H9 (cell line): ENCODE data around the gene SYT9. TPM values are rescaled to one million over a fixed set of nuclear protein-coding genes. Genes with fewer than 3 reads are reported as not detected.

Experiments
- DNase-seq: peaks from one replicate; pipeline ENCODE4 v3.0.0-alpha.2; 2017
- H2AFZ ChIP-seq: one replicate; pipeline ENCODE4 v1.6.1; 2013; ENCODE audit warnings: mild to moderate bottlenecking, low read length, control low read depth, moderate library complexity
- H2AK5ac ChIP-seq: 2 replicates; pipeline ENCODE4 v1.6.1; 2013; ENCODE audit warnings: low read length, control low read depth, mixed read lengths; ENCODE audit not compliant: insufficient read length
- H2BK120ac ChIP-seq: one replicate; pipeline ENCODE4 v1.6.1; 2013; ENCODE audit warnings: low read depth, mild to moderate bottlenecking, low read length, control low read depth, inconsistent platforms; ENCODE audit not compliant: poor library complexity, severe bottlenecking
- H2BK12ac ChIP-seq: 2 replicates; pipeline ENCODE4 v1.6.1; 2013; ENCODE audit warnings: low read length, control low read depth, mixed read lengths, low read depth; ENCODE audit not compliant: insufficient read length
- H2BK15ac ChIP-seq: 2 replicates; pipeline ENCODE4 v1.6.1; 2013; ENCODE audit warnings: low read depth, low read length, control low read depth
- H2BK20ac ChIP-seq: one replicate; pipeline ENCODE4 v1.6.1; 2013; ENCODE audit warnings: low read depth, mild to moderate bottlenecking, low read length, control low read depth, inconsistent platforms; ENCODE audit not compliant: poor library complexity, severe bottlenecking
- H2BK5ac ChIP-seq: 2 replicates; pipeline ENCODE4 v1.6.1; 2013; ENCODE audit warnings: low read length, control low read depth, mixed read lengths; ENCODE audit not compliant: insufficient read length
- H3K14ac ChIP-seq: 2 replicates; pipeline ENCODE4 v1.6.1; 2013; ENCODE audit warnings: low read length, control low read depth; ENCODE audit not compliant: insufficient read depth
- H3K18ac ChIP-seq: 2 replicates; pipeline ENCODE4 v1.6.1; 2013; ENCODE audit warnings: low read depth, mild to moderate bottlenecking, mixed read lengths, low read length, control low read depth; ENCODE audit not compliant: insufficient read length
- H3K23ac ChIP-seq: 2 replicates; pipeline ENCODE4 v1.6.1; 2013; ENCODE audit warnings: low read length, control low read depth, mixed read lengths, low read depth; ENCODE audit not compliant: insufficient read length
- H3K23me2 ChIP-seq: 2 replicates; pipeline ENCODE4 v1.6.1; 2013; ENCODE audit warnings: low read depth, mild to moderate bottlenecking, mixed read lengths, low read length, control low read depth; ENCODE audit not compliant: insufficient read length, poor library complexity, severe bottlenecking
- H3K27ac ChIP-seq: 2 replicates; pipeline ENCODE4 v1.5.1; 2013; ENCODE audit warnings: low read length, control low read depth, mixed read lengths, low read depth; ENCODE audit not compliant: insufficient read length
- H3K27me3 ChIP-seq: 2 replicates; pipeline ENCODE4 v1.6.1; 2013; ENCODE audit warnings: low read length, control low read depth, inconsistent platforms; ENCODE audit not compliant: insufficient read depth
- H3K4ac ChIP-seq: 2 replicates; pipeline ENCODE4 v1.6.1; 2013; ENCODE audit warnings: low read depth, mild to moderate bottlenecking, control low read depth, inconsistent platforms, low read length, moderate library complexity
- H3K4me1 ChIP-seq: 2 replicates; pipeline ENCODE4 v1.6.1; 2013; ENCODE audit warnings: low read length, control low read depth, inconsistent platforms; ENCODE audit not compliant: insufficient read depth
- H3K4me2 ChIP-seq: 2 replicates; pipeline ENCODE4 v1.6.1; 2013; ENCODE audit warnings: low read length, control low read depth, mixed read lengths; ENCODE audit not compliant: insufficient read length, insufficient read depth
- H3K56ac ChIP-seq: 2 replicates; pipeline ENCODE4 v1.6.1; 2013; ENCODE audit warnings: low read depth, mild to moderate bottlenecking, mixed read lengths, low read length, control low read depth; ENCODE audit not compliant: insufficient read length
- H3K79me1 ChIP-seq: 2 replicates; pipeline ENCODE4 v1.6.1; 2013; ENCODE audit warnings: low read depth, mild to moderate bottlenecking, moderate library complexity, low read length, control low read depth, inconsistent platforms; ENCODE audit not compliant: insufficient read depth, poor library complexity, severe bottlenecking
- H3K79me2 ChIP-seq: 2 replicates; pipeline ENCODE4 v1.6.1; 2013; ENCODE audit warnings: low read length, control low read depth, inconsistent platforms; ENCODE audit not compliant: insufficient read depth
- H3K9ac ChIP-seq: 2 replicates; pipeline ENCODE4 v1.6.1; 2013; ENCODE audit warnings: low read length, control low read depth, mixed read lengths; ENCODE audit not compliant: insufficient read length; ENCODE audit errors: extremely low read depth
- H3K9me3 ChIP-seq: one replicate; pipeline ENCODE4 v1.6.1; 2013; ENCODE audit warnings: low read depth, low read length, inconsistent platforms; ENCODE audit not compliant: control insufficient read depth
- H3T11ph ChIP-seq: one replicate; pipeline ENCODE4 v1.6.1; 2013; ENCODE audit warnings: mild to moderate bottlenecking, low read length, control low read depth, inconsistent platforms
- H4K20me1 ChIP-seq: one replicate; pipeline ENCODE4 v1.6.1; 2013; ENCODE audit not compliant: control insufficient read depth, insufficient read length, insufficient read depth
- H4K5ac ChIP-seq: 2 replicates; pipeline ENCODE4 v1.6.1; 2013; ENCODE audit warnings: low read depth, mild to moderate bottlenecking, mixed read lengths, low read length, control low read depth; ENCODE audit not compliant: insufficient read length
- H4K8ac ChIP-seq: replicated peaks from 2 replicates; pipeline ENCODE4 v1.6.1; 2013; ENCODE audit warnings: low read length, control low read depth, mixed read lengths, low read depth; ENCODE audit not compliant: insufficient read length
- H4K91ac ChIP-seq: 2 replicates; pipeline ENCODE4 v1.6.1; 2013; ENCODE audit warnings: low read depth, mild to moderate bottlenecking, moderate library complexity, mixed read lengths, low read length, control low read depth; ENCODE audit not compliant: insufficient read length
- H3K27ac Mint-ChIP-seq, 3 experiments: 2 replicates in 2 of 3; 3 replicates in 1 of 3; pipeline ENCODE4 v1.8.0; 2020 to 2021; ENCODE audit warnings: mixed read lengths in 3 of 3, mild to moderate bottlenecking in 1 of 3, moderate library complexity in 1 of 3
- H3K27me3 Mint-ChIP-seq: 2 replicates; pipeline ENCODE4 v1.8.0; 2021; ENCODE audit warnings: low read depth, mild to moderate bottlenecking, moderate library complexity, mixed read lengths
- H3K36me3 Mint-ChIP-seq, 3 experiments: 2 replicates in 2 of 3; 3 replicates in 1 of 3; pipeline ENCODE4 v1.8.0; 2020 to 2021; ENCODE audit warnings: low read depth in 3 of 3, mixed read lengths in 3 of 3; ENCODE audit not compliant: insufficient read depth in 1 of 3
- H3K4me1 Mint-ChIP-seq, 2 experiments: 2 replicates each; pipeline ENCODE4 v1.8.0; 2020; ENCODE audit warnings: mixed read lengths in 2 of 2
- H3K4me3 Mint-ChIP-seq, 2 experiments: 2 replicates in 1 of 2; 3 replicates in 1 of 2; pipeline ENCODE4 v1.8.0; 2020 to 2021; ENCODE audit warnings: mild to moderate bottlenecking in 2 of 2, mixed read lengths in 2 of 2, moderate library complexity in 1 of 2
- H3K9me3 Mint-ChIP-seq, 2 experiments: 2 replicates in 1 of 2; 3 replicates in 1 of 2; pipeline ENCODE4 v1.8.0; 2020; ENCODE audit warnings: mild to moderate bottlenecking in 2 of 2, mixed read lengths in 2 of 2, moderate library complexity in 1 of 2
- total RNA-seq: library from RNA; stranded (reverse); gene quantifications from 2 replicates; pipeline ENCODE4 v1.2.1, GENCODE V29; 2021
- TF ChIP-seq, protein P1 (sequence below): fragments of 200-600 bp; sonication (generic); conservative IDR thresholded peaks from 3 replicates; pipeline ENCODE4 v1.8.0; 2021; ENCODE audit warnings: antibody characterized with exemption, mild to moderate bottlenecking

SYT9 gene
- total RNA-seq, 1 experiment from 2014 or later = 0.63 TPM

- H4K8ac ChIP-seq = no peak overlapping the region
- H2BK15ac ChIP-seq = no peak overlapping the region
- no peaks in the 10 kb centered on the region for H3K36me3 Mint-ChIP-seq
- H2BK120ac ChIP-seq = no peak overlapping the region
- no peak overlapping the region for H3T11ph ChIP-seq
- H4K91ac ChIP-seq = no peak overlapping the region
- peaks cover 2% of the 10 kb centered on the region for H3K23me2 ChIP-seq
- no peak overlapping the region for H3K23ac ChIP-seq
- no peaks in the 10 kb centered on the region for H3K79me1 ChIP-seq
- H3K18ac ChIP-seq = no peak overlapping the region
- H3K56ac ChIP-seq = no peak overlapping the region
- no peak overlapping the region for H4K5ac ChIP-seq
- H3K9ac ChIP-seq = no peak overlapping the region
- TF ChIP-seq, protein P1, sequence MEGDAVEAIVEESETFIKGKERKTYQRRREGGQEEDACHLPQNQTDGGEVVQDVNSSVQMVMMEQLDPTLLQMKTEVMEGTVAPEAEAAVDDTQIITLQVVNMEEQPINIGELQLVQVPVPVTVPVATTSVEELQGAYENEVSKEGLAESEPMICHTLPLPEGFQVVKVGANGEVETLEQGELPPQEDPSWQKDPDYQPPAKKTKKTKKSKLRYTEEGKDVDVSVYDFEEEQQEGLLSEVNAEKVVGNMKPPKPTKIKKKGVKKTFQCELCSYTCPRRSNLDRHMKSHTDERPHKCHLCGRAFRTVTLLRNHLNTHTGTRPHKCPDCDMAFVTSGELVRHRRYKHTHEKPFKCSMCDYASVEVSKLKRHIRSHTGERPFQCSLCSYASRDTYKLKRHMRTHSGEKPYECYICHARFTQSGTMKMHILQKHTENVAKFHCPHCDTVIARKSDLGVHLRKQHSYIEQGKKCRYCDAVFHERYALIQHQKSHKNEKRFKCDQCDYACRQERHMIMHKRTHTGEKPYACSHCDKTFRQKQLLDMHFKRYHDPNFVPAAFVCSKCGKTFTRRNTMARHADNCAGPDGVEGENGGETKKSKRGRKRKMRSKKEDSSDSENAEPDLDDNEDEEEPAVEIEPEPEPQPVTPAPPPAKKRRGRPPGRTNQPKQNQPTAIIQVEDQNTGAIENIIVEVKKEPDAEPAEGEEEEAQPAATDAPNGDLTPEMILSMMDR = no peak
- no peaks in the 10 kb centered on the region for H3K9me3 Mint-ChIP-seq
- no peaks in the 10 kb centered on the region for H3K79me2 ChIP-seq
- H3K14ac ChIP-seq = no peak overlapping the region
- H4K20me1 ChIP-seq = no peaks in the 10 kb centered on the region
- no peak overlapping the region for H2BK20ac ChIP-seq
- no peak overlapping the region for H2AK5ac ChIP-seq
- no peak overlapping the region for H2BK12ac ChIP-seq
- no peak for DNase-seq
- H3K27ac Mint-ChIP-seq = no peak overlapping the region
- H3K27me3 Mint-ChIP-seq = no peaks in the 10 kb centered on the region
- H3K4ac ChIP-seq = no peak overlapping the region
- no peaks in the 10 kb centered on the region for H3K9me3 ChIP-seq
- no peak overlapping the region for H3K27ac ChIP-seq
- peaks cover 10 to 26% of the 10 kb centered on the region in 2 experiments for H3K4me1 Mint-ChIP-seq
- H2BK5ac ChIP-seq = no peak overlapping the region
- H3K27me3 ChIP-seq = no peaks in the 10 kb centered on the region
- no peak overlapping the region for H3K4me3 Mint-ChIP-seq
- H3K4me2 ChIP-seq = no peak overlapping the region
- H3K4me1 ChIP-seq = no peaks in the 10 kb centered on the region
- no peak overlapping the region for H2AFZ ChIP-seq
Observed at GRCh38 chr11:7320306-7320705, 68.6 kb downstream of the SYT9 start.
